Small intestine (tissue), 7 donors: Measurements from ENCODE around the gene SMIM10L2A. TPM values are rescaled to one million over a fixed set of nuclear protein-coding genes. Genes with fewer than 3 reads are reported as not detected.
"Not testable (repeated sequence)": the region's sequence is repeated elsewhere in the genome, so short reads cannot be mapped to it uniquely, and the experiment has no call there.

ENCODE experiments used
- DNase-seq, 2 donors: peaks; one replicate each; pipeline versions ENCODE4 v3.0.0 to v3.0.0-alpha.2; 2013
- FAIRE-seq: peaks from 2 replicates; lab custom pipeline; 2012; peaks lifted over from hg19 to GRCh38; lab: Jason Lieb, UNC
- H3K27ac ChIP-seq, 3 donors: one replicate each; pipeline ENCODE4 v1.5.1; 2013; ENCODE audit warnings: low read length in 2 of 3, mild to moderate bottlenecking in 2 of 3, control low read depth in 1 of 3, inconsistent platforms in 1 of 3, low read depth in 1 of 3, moderate library complexity in 1 of 3
- H3K27me3 ChIP-seq, 3 donors: one replicate each; pipeline ENCODE4 v1.6.1; 2013; ENCODE audit warnings: low read length in 3 of 3, inconsistent platforms in 1 of 3; ENCODE audit not compliant: control insufficient read depth in 3 of 3, insufficient read depth in 3 of 3
- H3K36me3 ChIP-seq, 3 donors: one replicate each; pipeline ENCODE4 v1.6.1; 2013; ENCODE audit warnings: low read length in 3 of 3, inconsistent platforms in 1 of 3, low read depth in 1 of 3, mild to moderate bottlenecking in 1 of 3, moderate library complexity in 1 of 3; ENCODE audit not compliant: control insufficient read depth in 3 of 3, insufficient read depth in 2 of 3
- H3K4me1 ChIP-seq, 3 donors: one replicate each; pipeline ENCODE4 v1.6.1; 2013; ENCODE audit warnings: low read length in 2 of 3, inconsistent platforms in 1 of 3, low read depth in 1 of 3, mild to moderate bottlenecking in 1 of 3, moderate library complexity in 1 of 3; ENCODE audit not compliant: control insufficient read depth in 3 of 3, insufficient read depth in 2 of 3
- H3K4me3 ChIP-seq, 3 donors: one replicate each; pipeline ENCODE4 v1.5.1; 2013; ENCODE audit warnings: low read length in 3 of 3, control low read depth in 1 of 3, inconsistent platforms in 1 of 3, low read depth in 1 of 3, mild to moderate bottlenecking in 1 of 3, moderate library complexity in 1 of 3
- H3K9me3 ChIP-seq, 2 donors: one replicate each; pipeline ENCODE4 v1.6.1; 2013; ENCODE audit warnings: low read depth in 1 of 2, low read length in 1 of 2; ENCODE audit not compliant: control insufficient read depth in 2 of 2, insufficient read depth in 1 of 2
- WGBS, 3 donors: extraction: QIAGEN DNeasy Blood & Tissue Kit; methylation state at CpG; one replicate each; pipeline ENCODE4 v1.1.7; 2013; 5-methylcytosine and 5-hydroxymethylcytosine counted together
- polyA plus RNA-seq, 4 donors: library from polyadenylated mRNA; stranded (reverse) in 3 of 4; unstranded in 1 of 4; fragments of 200-250 nt in 3 of 4; fragments of 120-200 nt in 1 of 4; gene quantifications; one replicate each; pipeline versions ENCODE4 v1.2.1 to v1.2.3, GENCODE V29; 2013
- donor health status: healthy with polysubstance abuse.
- donor health status: control.
- donor health status: control.
- donor health status: Bipolar disorder and iron deficiency.
- donor health status: healthy.

Gene SMIM10L2A
- polyA plus RNA-seq, 4 donors = 0.92 to 4.6 TPM; not detected in 2

GRCh38 chrX:135449637-135450550 lies 28.1 kb downstream of the SMIM10L2A start:
- no peaks in the 10 kb centered on the region for H3K9me3 ChIP-seq
- DNase-seq = no peak
- no peak overlapping the region for H3K4me3 ChIP-seq
- H3K27me3 ChIP-seq = no peaks in the 10 kb centered on the region
- H3K4me1 ChIP-seq = no peaks in the 10 kb centered on the region
- no peaks in the 10 kb centered on the region for H3K36me3 ChIP-seq
- no peak overlapping the region for H3K27ac ChIP-seq
- 67 to 84% (median 81%) methylated on average over 8 of the region's 8 CpGs for WGBS, 3 donors
- FAIRE-seq = no peak

- H3K27ac ChIP-seq = no peak overlapping the region
- DNase-seq (no peak), FAIRE-seq (no peak)
- no peaks in the 10 kb centered on the region for H3K4me1 ChIP-seq
- whole genome bisulfite sequencing, 3 donors = 35 to 70% (median 48%) methylated on average over 3 of the region's 3 CpGs
- H3K9me3 ChIP-seq = no peaks in the 10 kb centered on the region
- no peak overlapping the region for H3K4me3 ChIP-seq
- H3K27me3 ChIP-seq = no peaks in the 10 kb centered on the region
- no peaks in the 10 kb centered on the region for H3K36me3 ChIP-seq
Measured at GRCh38 chrX:135453381-135453780, 31.6 kb downstream of the SMIM10L2A start.

GRCh38 chrX:135454816-135455215 lies 33.1 kb downstream of the SMIM10L2A start:
- DNase-seq (no peak), FAIRE-seq (no peak)
- H3K4me1 ChIP-seq = no peaks in the 10 kb centered on the region
- no peak overlapping the region for H3K27ac ChIP-seq
- 37 to 51% (median 40%) methylated on average over 4 of the region's 4 CpGs for WGBS, 3 donors
- H3K27me3 ChIP-seq = no peaks in the 10 kb centered on the region
- no peak overlapping the region for H3K4me3 ChIP-seq
- H3K9me3 ChIP-seq = no peaks in the 10 kb centered on the region
- no peaks in the 10 kb centered on the region for H3K36me3 ChIP-seq

- H3K4me3 ChIP-seq, FAIRE-seq, H3K27me3 ChIP-seq, H3K36me3 ChIP-seq, H3K9me3 ChIP-seq, H3K27ac ChIP-seq, DNase-seq, H3K4me1 ChIP-seq: not testable (repeated sequence)
- 80 to 84% (median 82%) methylated on average over 2 of the region's 2 CpGs for WGBS, 3 donors
Measured at GRCh38 chrX:135461756-135462155, 40.0 kb downstream of the SMIM10L2A start.

- DNase-seq = peak in 1 of 2 donors; percentile 0
- 65 to 79% (median 75%) methylated on average over 2 of the region's 2 CpGs for WGBS, 3 donors
- no peaks in the 10 kb centered on the region for H3K9me3 ChIP-seq
- no peaks in the 10 kb centered on the region for H3K27me3 ChIP-seq
- no peaks in the 10 kb centered on the region for H3K36me3 ChIP-seq
- no peaks in the 10 kb centered on the region for H3K4me1 ChIP-seq
- no peak overlapping the region for H3K4me3 ChIP-seq
- FAIRE-seq = no peak
- H3K27ac ChIP-seq = no peak overlapping the region
Measured at GRCh38 chrX:135463937-135464336, 42.2 kb downstream of the SMIM10L2A start.

GRCh38 chrX:135476378-135476777 lies 54.6 kb downstream of the SMIM10L2A start:
- WGBS, 3 donors = 51 to 73% (median 66%) methylated on average over 3 of the region's 3 CpGs
- FAIRE-seq = no peak

GRCh38 chrX:135477576-135477975 lies 55.8 kb downstream of the SMIM10L2A start:
- Histone ChIP-seq H3K4me1 (no peaks in the 10 kb centered on the region), H3K4me3 (no peak overlapping the region), H3K36me3 (no peaks in the 10 kb centered on the region), H3K27ac (no peak overlapping the region), H3K27me3 (peaks cover 0 to 2% (median 0%) of the 10 kb centered on the region in 3 donors), H3K9me3 (no peaks in the 10 kb centered on the region)
- DNase-seq (peak; percentile 28 to 46), FAIRE-seq (no peak)
- 4 to 9% (median 5%) methylated on average over 3 of the region's 3 CpGs for WGBS, 3 donors

More at GRCh38 chrX:135476378-135476777, 54.6 kb downstream of the SMIM10L2A start:
- Histone ChIP-seq H3K9me3 (no peaks in the 10 kb centered on the region), H3K27ac (no peak overlapping the region), H3K27me3 (peaks cover 0 to 2% (median 0%) of the 10 kb centered on the region in 3 donors), H3K36me3 (no peaks in the 10 kb centered on the region), H3K4me1 (no peaks in the 10 kb centered on the region), H3K4me3 (no peak overlapping the region)
- DNase-seq = no peak
